H9 (cell line): ENCODE results near the gene RAB35. TPM values are rescaled to one million over a fixed set of nuclear protein-coding genes. Genes with fewer than 3 reads are reported as not detected.

Experiments
- DNase-seq: peaks from one replicate; pipeline ENCODE4 v3.0.0-alpha.2; 2017
- H2AFZ ChIP-seq: one replicate; pipeline ENCODE4 v1.6.1; 2013; ENCODE audit warnings: mild to moderate bottlenecking, low read length, control low read depth, moderate library complexity
- H2AK5ac ChIP-seq: 2 replicates; pipeline ENCODE4 v1.6.1; 2013; ENCODE audit warnings: low read length, control low read depth, mixed read lengths; ENCODE audit not compliant: insufficient read length
- H2BK120ac ChIP-seq: one replicate; pipeline ENCODE4 v1.6.1; 2013; ENCODE audit warnings: low read depth, mild to moderate bottlenecking, low read length, control low read depth, inconsistent platforms; ENCODE audit not compliant: poor library complexity, severe bottlenecking
- H2BK12ac ChIP-seq: 2 replicates; pipeline ENCODE4 v1.6.1; 2013; ENCODE audit warnings: low read length, control low read depth, mixed read lengths, low read depth; ENCODE audit not compliant: insufficient read length
- H2BK15ac ChIP-seq: 2 replicates; pipeline ENCODE4 v1.6.1; 2013; ENCODE audit warnings: low read depth, low read length, control low read depth
- H2BK20ac ChIP-seq: one replicate; pipeline ENCODE4 v1.6.1; 2013; ENCODE audit warnings: low read depth, mild to moderate bottlenecking, low read length, control low read depth, inconsistent platforms; ENCODE audit not compliant: poor library complexity, severe bottlenecking
- H2BK5ac ChIP-seq: 2 replicates; pipeline ENCODE4 v1.6.1; 2013; ENCODE audit warnings: low read length, control low read depth, mixed read lengths; ENCODE audit not compliant: insufficient read length
- H3K14ac ChIP-seq: 2 replicates; pipeline ENCODE4 v1.6.1; 2013; ENCODE audit warnings: low read length, control low read depth; ENCODE audit not compliant: insufficient read depth
- H3K18ac ChIP-seq: 2 replicates; pipeline ENCODE4 v1.6.1; 2013; ENCODE audit warnings: low read depth, mild to moderate bottlenecking, mixed read lengths, low read length, control low read depth; ENCODE audit not compliant: insufficient read length
- H3K23ac ChIP-seq: 2 replicates; pipeline ENCODE4 v1.6.1; 2013; ENCODE audit warnings: low read length, control low read depth, mixed read lengths, low read depth; ENCODE audit not compliant: insufficient read length
- H3K23me2 ChIP-seq: 2 replicates; pipeline ENCODE4 v1.6.1; 2013; ENCODE audit warnings: low read depth, mild to moderate bottlenecking, mixed read lengths, low read length, control low read depth; ENCODE audit not compliant: insufficient read length, poor library complexity, severe bottlenecking
- H3K27ac ChIP-seq: 2 replicates; pipeline ENCODE4 v1.5.1; 2013; ENCODE audit warnings: low read length, control low read depth, mixed read lengths, low read depth; ENCODE audit not compliant: insufficient read length
- H3K27me3 ChIP-seq: 2 replicates; pipeline ENCODE4 v1.6.1; 2013; ENCODE audit warnings: low read length, control low read depth, inconsistent platforms; ENCODE audit not compliant: insufficient read depth
- H3K4ac ChIP-seq: 2 replicates; pipeline ENCODE4 v1.6.1; 2013; ENCODE audit warnings: low read depth, mild to moderate bottlenecking, control low read depth, inconsistent platforms, low read length, moderate library complexity
- H3K4me1 ChIP-seq: 2 replicates; pipeline ENCODE4 v1.6.1; 2013; ENCODE audit warnings: low read length, control low read depth, inconsistent platforms; ENCODE audit not compliant: insufficient read depth
- H3K4me2 ChIP-seq: 2 replicates; pipeline ENCODE4 v1.6.1; 2013; ENCODE audit warnings: low read length, control low read depth, mixed read lengths; ENCODE audit not compliant: insufficient read length, insufficient read depth
- H3K56ac ChIP-seq: 2 replicates; pipeline ENCODE4 v1.6.1; 2013; ENCODE audit warnings: low read depth, mild to moderate bottlenecking, mixed read lengths, low read length, control low read depth; ENCODE audit not compliant: insufficient read length
- H3K79me1 ChIP-seq: 2 replicates; pipeline ENCODE4 v1.6.1; 2013; ENCODE audit warnings: low read depth, mild to moderate bottlenecking, moderate library complexity, low read length, control low read depth, inconsistent platforms; ENCODE audit not compliant: insufficient read depth, poor library complexity, severe bottlenecking
- H3K79me2 ChIP-seq: 2 replicates; pipeline ENCODE4 v1.6.1; 2013; ENCODE audit warnings: low read length, control low read depth, inconsistent platforms; ENCODE audit not compliant: insufficient read depth
- H3K9ac ChIP-seq: 2 replicates; pipeline ENCODE4 v1.6.1; 2013; ENCODE audit warnings: low read length, control low read depth, mixed read lengths; ENCODE audit not compliant: insufficient read length; ENCODE audit errors: extremely low read depth
- H3K9me3 ChIP-seq: one replicate; pipeline ENCODE4 v1.6.1; 2013; ENCODE audit warnings: low read depth, low read length, inconsistent platforms; ENCODE audit not compliant: control insufficient read depth
- H3T11ph ChIP-seq: one replicate; pipeline ENCODE4 v1.6.1; 2013; ENCODE audit warnings: mild to moderate bottlenecking, low read length, control low read depth, inconsistent platforms
- H4K20me1 ChIP-seq: one replicate; pipeline ENCODE4 v1.6.1; 2013; ENCODE audit not compliant: control insufficient read depth, insufficient read length, insufficient read depth
- H4K5ac ChIP-seq: 2 replicates; pipeline ENCODE4 v1.6.1; 2013; ENCODE audit warnings: low read depth, mild to moderate bottlenecking, mixed read lengths, low read length, control low read depth; ENCODE audit not compliant: insufficient read length
- H4K8ac ChIP-seq: replicated peaks from 2 replicates; pipeline ENCODE4 v1.6.1; 2013; ENCODE audit warnings: low read length, control low read depth, mixed read lengths, low read depth; ENCODE audit not compliant: insufficient read length
- H4K91ac ChIP-seq: 2 replicates; pipeline ENCODE4 v1.6.1; 2013; ENCODE audit warnings: low read depth, mild to moderate bottlenecking, moderate library complexity, mixed read lengths, low read length, control low read depth; ENCODE audit not compliant: insufficient read length
- H3K27ac Mint-ChIP-seq, 3 experiments: 2 replicates in 2 of 3; 3 replicates in 1 of 3; pipeline ENCODE4 v1.8.0; 2020 to 2021; ENCODE audit warnings: mixed read lengths in 3 of 3, mild to moderate bottlenecking in 1 of 3, moderate library complexity in 1 of 3
- H3K27me3 Mint-ChIP-seq: 2 replicates; pipeline ENCODE4 v1.8.0; 2021; ENCODE audit warnings: low read depth, mild to moderate bottlenecking, moderate library complexity, mixed read lengths
- H3K36me3 Mint-ChIP-seq, 3 experiments: 2 replicates in 2 of 3; 3 replicates in 1 of 3; pipeline ENCODE4 v1.8.0; 2020 to 2021; ENCODE audit warnings: low read depth in 3 of 3, mixed read lengths in 3 of 3; ENCODE audit not compliant: insufficient read depth in 1 of 3
- H3K4me1 Mint-ChIP-seq, 2 experiments: 2 replicates each; pipeline ENCODE4 v1.8.0; 2020; ENCODE audit warnings: mixed read lengths in 2 of 2
- H3K4me3 Mint-ChIP-seq, 2 experiments: 2 replicates in 1 of 2; 3 replicates in 1 of 2; pipeline ENCODE4 v1.8.0; 2020 to 2021; ENCODE audit warnings: mild to moderate bottlenecking in 2 of 2, mixed read lengths in 2 of 2, moderate library complexity in 1 of 2
- H3K9me3 Mint-ChIP-seq, 2 experiments: 2 replicates in 1 of 2; 3 replicates in 1 of 2; pipeline ENCODE4 v1.8.0; 2020; ENCODE audit warnings: mild to moderate bottlenecking in 2 of 2, mixed read lengths in 2 of 2, moderate library complexity in 1 of 2
- WGBS: extraction: QIAGEN DNeasy Blood & Tissue Kit; methylation state at CpG from one replicate; pipeline ENCODE4 v1.1.7; 2013; ENCODE audit warnings: missing lambda C conversion rate, low lambda C conversion rate, mixed read lengths; ENCODE audit not compliant: insufficient read length; ENCODE audit errors: extremely low coverage; 5-methylcytosine and 5-hydroxymethylcytosine counted together
- total RNA-seq: library from RNA; stranded (reverse); gene quantifications from 2 replicates; pipeline ENCODE4 v1.2.1, GENCODE V29; 2021
- TF ChIP-seq, protein P1 (sequence below): fragments of 200-600 bp; sonication (generic); conservative IDR thresholded peaks from 3 replicates; pipeline ENCODE4 v1.8.0; 2021; ENCODE audit warnings: antibody characterized with exemption, mild to moderate bottlenecking

RAB35 gene
- total RNA-seq, 1 experiment from 2014 or later: 60.0 TPM

DNA sequence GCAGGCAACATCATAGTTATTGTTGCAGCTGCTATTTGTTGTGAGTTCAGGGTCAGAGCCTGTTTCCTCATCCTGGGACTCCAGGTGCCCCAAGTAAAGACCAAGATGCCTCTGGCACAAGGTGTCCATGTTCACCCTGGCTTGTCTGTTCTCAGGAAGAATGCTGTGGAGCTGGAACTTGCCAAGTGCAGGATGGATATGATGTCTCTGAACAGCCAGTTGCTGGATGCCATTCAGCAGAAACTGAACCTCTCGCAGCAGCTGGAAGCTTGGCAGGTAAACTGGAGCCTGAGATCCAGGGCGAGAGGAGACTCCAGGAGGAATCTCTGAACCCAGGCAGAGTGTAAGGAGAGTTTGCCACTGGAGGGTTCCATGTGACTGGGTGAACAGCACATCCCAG, 26.8 kb downstream of the RAB35 start:
- H3K4me1 Mint-ChIP-seq: peaks cover 60 to 66% of the 10 kb centered on the region in 2 experiments
- no peak overlapping the region for H3K27ac ChIP-seq
- no peak overlapping the region for H3K4me2 ChIP-seq

More for the DNA sequence above, 26.8 kb downstream of the RAB35 start:
- Histone ChIP-seq H3K9ac (no peak overlapping the region), H2BK15ac (no peak overlapping the region), H3K14ac (no peak overlapping the region), H3T11ph (no peak overlapping the region), H4K5ac (no peak overlapping the region), H2BK5ac (no peak overlapping the region), H2AK5ac (no peak overlapping the region), H2BK20ac (no peak overlapping the region), H4K20me1 (no peaks in the 10 kb centered on the region), H2BK120ac (no peak overlapping the region), H3K79me2 (no peaks in the 10 kb centered on the region), H3K27me3 (no peaks in the 10 kb centered on the region), H3K23me2 (no peaks in the 10 kb centered on the region), H3K4me1 (peaks cover 9% of the 10 kb centered on the region; the same call in 1 of the 2 replicates), H2BK12ac (no peak overlapping the region), H3K4ac (no peak overlapping the region), H3K79me1 (no peaks in the 10 kb centered on the region), H3K18ac (no peak overlapping the region), H4K8ac (no peak overlapping the region), H3K56ac (no peak overlapping the region), H4K91ac (no peak overlapping the region), H3K23ac (no peak overlapping the region), H3K9me3 (no peaks in the 10 kb centered on the region), H2AFZ (no peak overlapping the region)
- WGBS: no CpG with 5 or more reads among the region's 2 CpGs
- TF ChIP-seq, protein P1, sequence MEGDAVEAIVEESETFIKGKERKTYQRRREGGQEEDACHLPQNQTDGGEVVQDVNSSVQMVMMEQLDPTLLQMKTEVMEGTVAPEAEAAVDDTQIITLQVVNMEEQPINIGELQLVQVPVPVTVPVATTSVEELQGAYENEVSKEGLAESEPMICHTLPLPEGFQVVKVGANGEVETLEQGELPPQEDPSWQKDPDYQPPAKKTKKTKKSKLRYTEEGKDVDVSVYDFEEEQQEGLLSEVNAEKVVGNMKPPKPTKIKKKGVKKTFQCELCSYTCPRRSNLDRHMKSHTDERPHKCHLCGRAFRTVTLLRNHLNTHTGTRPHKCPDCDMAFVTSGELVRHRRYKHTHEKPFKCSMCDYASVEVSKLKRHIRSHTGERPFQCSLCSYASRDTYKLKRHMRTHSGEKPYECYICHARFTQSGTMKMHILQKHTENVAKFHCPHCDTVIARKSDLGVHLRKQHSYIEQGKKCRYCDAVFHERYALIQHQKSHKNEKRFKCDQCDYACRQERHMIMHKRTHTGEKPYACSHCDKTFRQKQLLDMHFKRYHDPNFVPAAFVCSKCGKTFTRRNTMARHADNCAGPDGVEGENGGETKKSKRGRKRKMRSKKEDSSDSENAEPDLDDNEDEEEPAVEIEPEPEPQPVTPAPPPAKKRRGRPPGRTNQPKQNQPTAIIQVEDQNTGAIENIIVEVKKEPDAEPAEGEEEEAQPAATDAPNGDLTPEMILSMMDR: no peak
- Mint-ChIP-seq H3K9me3 (no peaks in the 10 kb centered on the region; a peak in 1 of 5 replicates), H3K27me3 (no peaks in the 10 kb centered on the region; the same call in 1 of the 2 replicates), H3K36me3 (peaks cover 10 to 18% (median 17%) of the 10 kb centered on the region in 3 experiments; a peak in 6 of 7 replicates), H3K4me3 (no peak overlapping the region), H3K27ac (peak overlapping the region in 2 of 3 experiments; percentile 74 to 82; a peak in 3 of 7 replicates)
- no peak for DNase-seq
